Measurements from ENCODE around the gene ZNF326. TPM values are rescaled to one million over a fixed set of nuclear protein-coding genes. Genes with fewer than 3 reads are reported as not detected.

The ZNF326 gene
- total RNA-seq, 1 donor from 2014 or later, result 43.8 TPM

- Mint-ChIP-seq H3K9me3 (no peaks in the 10 kb centered on the region), H3K27me3 (ENCODE audit: low read depth) (no peaks in the 10 kb centered on the region), H3K27ac (ENCODE audit: unreplicated experiment) (peak overlapping the region; percentile 22), H3K4me1 (peaks cover 49% of the 10 kb centered on the region), H3K4me3 (peak overlapping the region; percentile 12), H3K36me3 (ENCODE audit: low read depth) (peaks cover 6% of the 10 kb centered on the region)
- DNase-seq (ENCODE audit: low read depth, low spot score), result no peak
- TF ChIP-seq CTCF (conservative IDR thresholded peaks at IDR 0.05), result peak; percentile 34
Observed at GRCh38 chr1:90000934-90001676, 6.2 kb downstream of the ZNF326 start.

- Mint-ChIP-seq H3K27me3 (ENCODE audit: low read depth) (no peaks in the 10 kb centered on the region), H3K36me3 (ENCODE audit: low read depth) (peaks cover 15% of the 10 kb centered on the region), H3K4me3 (no peak overlapping the region), H3K4me1 (peaks cover 3% of the 10 kb centered on the region), H3K27ac (ENCODE audit: unreplicated experiment) (no peak overlapping the region), H3K9me3 (no peaks in the 10 kb centered on the region)
- no peak for TF ChIP-seq CTCF (conservative IDR thresholded peaks at IDR 0.05)
- no peak for DNase-seq (ENCODE audit: low read depth, low spot score)
Observed at GRCh38 chr1:90007979-90008404, 13.1 kb downstream of the ZNF326 start.

- TF ChIP-seq CTCF (conservative IDR thresholded peaks at IDR 0.05), result no peak
- DNase-seq (ENCODE audit: low read depth, low spot score), result no peak
- Mint-ChIP-seq H3K4me3 (no peak overlapping the region), H3K9me3 (no peaks in the 10 kb centered on the region), H3K27me3 (ENCODE audit: low read depth) (no peaks in the 10 kb centered on the region), H3K27ac (ENCODE audit: unreplicated experiment) (no peak overlapping the region), H3K4me1 (peaks cover 3% of the 10 kb centered on the region), H3K36me3 (ENCODE audit: low read depth) (peaks cover 28% of the 10 kb centered on the region)
Observed at GRCh38 chr1:90012300-90012699, 17.4 kb downstream of the ZNF326 start.

- H3K4me3 Mint-ChIP-seq, result no peak overlapping the region
- no peak overlapping the region for H3K27ac Mint-ChIP-seq (ENCODE audit: unreplicated experiment)
Observed at GRCh38 chr1:90023691-90024090, 28.8 kb downstream of the ZNF326 start.

GRCh38 chr1:90027281-90027680 lies 32.4 kb downstream of the ZNF326 start:
- peaks cover 48% of the 10 kb centered on the region for H3K36me3 Mint-ChIP-seq (ENCODE audit: low read depth)
- H3K27me3 Mint-ChIP-seq (ENCODE audit: low read depth), result no peaks in the 10 kb centered on the region
- TF ChIP-seq CTCF (conservative IDR thresholded peaks at IDR 0.05), result no peak
- no peaks in the 10 kb centered on the region for H3K9me3 Mint-ChIP-seq
- DNase-seq (ENCODE audit: low read depth, low spot score), result no peak
- no peak overlapping the region for H3K27ac Mint-ChIP-seq (ENCODE audit: unreplicated experiment)
- no peak overlapping the region for H3K4me3 Mint-ChIP-seq
- no peaks in the 10 kb centered on the region for H3K4me1 Mint-ChIP-seq

More at GRCh38 chr1:90023691-90024090, 28.8 kb downstream of the ZNF326 start:
- Mint-ChIP-seq H3K36me3 (ENCODE audit: low read depth) (peaks cover 64% of the 10 kb centered on the region), H3K9me3 (no peaks in the 10 kb centered on the region), H3K4me1 (no peaks in the 10 kb centered on the region), H3K27me3 (ENCODE audit: low read depth) (no peaks in the 10 kb centered on the region)
- no peak for DNase-seq (ENCODE audit: low read depth, low spot score)
- no peak for TF ChIP-seq CTCF (conservative IDR thresholded peaks at IDR 0.05)

Data from neural crest cell (in vitro differentiated cells).